HuH-7.5 (cell line): ENCODE results near the gene E2F3.
A peak's percentile ranks its signal among the peaks of the same experiment; 100 is the strongest.

Source experiments
- DNase-seq: peaks from one replicate; pipeline ENCODE4 v3.0.0; 2011; ENCODE audit warnings: low spot score

E2F3 gene

DNA sequence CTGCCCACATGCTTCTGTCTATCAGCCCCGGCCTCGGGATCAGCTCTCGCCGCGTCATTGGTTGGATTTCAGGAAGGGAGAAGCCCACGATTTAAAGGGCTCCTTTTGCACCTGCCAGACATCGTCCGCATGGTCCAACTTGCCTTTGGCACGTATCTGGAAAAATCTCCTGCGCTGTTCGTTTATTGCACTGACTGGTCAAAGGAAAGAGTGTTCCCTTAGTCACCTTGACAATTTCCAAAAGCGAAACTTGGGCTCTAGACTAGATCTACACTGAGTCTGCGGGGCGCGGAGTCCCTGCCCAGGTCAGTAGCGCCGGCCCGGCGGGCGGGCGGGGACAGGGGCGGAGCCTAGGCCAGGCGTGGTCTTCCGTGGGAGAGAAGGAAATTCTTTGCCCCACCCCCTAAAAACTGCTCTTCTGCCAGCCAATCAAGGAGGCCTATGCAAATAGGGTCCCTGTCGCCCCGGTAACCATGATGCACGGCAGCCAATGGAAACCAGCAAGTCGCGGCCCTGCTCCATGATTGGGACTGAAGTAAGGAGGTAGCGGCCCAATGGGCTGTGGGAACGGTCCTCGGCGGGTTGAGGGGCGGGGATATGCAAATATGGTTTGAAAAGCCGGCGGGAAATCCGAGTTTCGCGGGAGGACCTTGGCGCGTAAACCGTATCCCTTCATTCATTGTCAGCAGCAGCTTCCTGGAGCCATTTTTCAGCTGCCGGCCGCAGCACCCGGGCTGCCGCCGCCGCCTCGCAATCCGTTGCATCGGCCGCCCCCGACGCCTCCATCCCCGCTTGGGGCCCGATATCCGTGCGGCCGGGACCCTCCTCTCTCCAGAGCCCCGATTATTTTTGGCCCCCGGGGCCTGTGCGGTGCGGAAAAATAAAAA, at the start of gene E2F3:
Gene E2F3, plus strand, starts transcription at position 675 of the 887 bp plus-strand sequence. CDS start 354 bp downstream, outside the sequence.
- DNase-seq: peak; percentile 96

DNA sequence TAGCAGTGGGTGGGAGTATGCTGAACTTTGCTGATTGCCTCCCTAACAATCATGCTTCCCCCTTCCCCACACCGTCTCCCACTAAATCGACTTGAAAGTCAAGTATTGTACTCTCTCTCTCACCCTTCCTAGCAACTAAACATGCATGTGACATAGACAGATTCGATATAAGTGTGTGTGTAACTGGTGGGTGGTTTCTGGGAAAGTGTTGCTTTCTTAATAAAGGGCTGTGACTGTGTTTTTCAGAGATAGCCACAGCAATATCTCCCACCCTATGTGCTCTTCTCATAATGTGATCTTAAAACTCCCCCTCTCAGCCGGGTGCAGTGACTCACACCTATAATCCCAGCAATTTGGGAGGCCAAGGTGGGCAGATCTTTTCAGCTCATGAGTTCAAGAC, 49.3 kb upstream of the E2F3 start:
- no peak for DNase-seq

DNA sequence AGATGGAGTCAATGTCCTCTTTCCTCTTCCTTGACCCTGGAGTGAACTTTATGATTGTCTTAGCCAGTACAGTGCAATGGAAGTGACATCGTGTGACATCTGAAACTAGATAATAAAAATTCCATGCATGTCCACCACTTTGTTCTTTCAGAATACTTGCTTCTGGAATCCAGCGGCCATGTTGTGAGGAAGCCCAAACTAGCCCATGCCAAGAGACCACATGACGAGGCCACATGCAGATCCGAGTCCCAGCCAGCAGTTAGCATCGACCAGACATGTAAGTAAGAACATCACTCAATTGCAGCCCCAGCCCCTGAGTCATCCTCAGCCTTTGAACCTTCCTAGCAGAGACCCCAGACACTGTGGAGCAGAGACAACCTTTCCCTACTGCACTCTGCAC, 48.5 kb upstream of the E2F3 start:
- DNase-seq: no peak

DNA sequence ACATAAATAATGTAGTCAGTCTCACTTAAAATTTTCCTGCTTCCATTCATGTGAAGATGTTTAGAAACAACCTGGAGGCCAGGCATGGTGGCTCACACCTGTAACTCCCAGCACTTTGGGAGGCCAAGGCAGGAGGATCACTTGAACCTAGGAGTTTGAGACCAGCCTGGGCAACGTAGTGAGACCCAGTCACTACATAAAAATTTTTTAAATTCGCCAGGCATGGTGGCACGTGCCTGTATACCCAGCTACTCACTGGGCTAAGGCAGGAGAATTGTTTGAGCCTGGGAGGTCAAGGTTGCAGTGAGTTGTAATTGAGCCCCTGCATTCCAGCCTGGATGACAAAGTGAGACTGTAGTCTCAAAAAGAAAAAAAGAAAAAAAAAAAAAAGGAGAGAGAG, 47.3 kb upstream of the E2F3 start:
- no peak for DNase-seq

DNA sequence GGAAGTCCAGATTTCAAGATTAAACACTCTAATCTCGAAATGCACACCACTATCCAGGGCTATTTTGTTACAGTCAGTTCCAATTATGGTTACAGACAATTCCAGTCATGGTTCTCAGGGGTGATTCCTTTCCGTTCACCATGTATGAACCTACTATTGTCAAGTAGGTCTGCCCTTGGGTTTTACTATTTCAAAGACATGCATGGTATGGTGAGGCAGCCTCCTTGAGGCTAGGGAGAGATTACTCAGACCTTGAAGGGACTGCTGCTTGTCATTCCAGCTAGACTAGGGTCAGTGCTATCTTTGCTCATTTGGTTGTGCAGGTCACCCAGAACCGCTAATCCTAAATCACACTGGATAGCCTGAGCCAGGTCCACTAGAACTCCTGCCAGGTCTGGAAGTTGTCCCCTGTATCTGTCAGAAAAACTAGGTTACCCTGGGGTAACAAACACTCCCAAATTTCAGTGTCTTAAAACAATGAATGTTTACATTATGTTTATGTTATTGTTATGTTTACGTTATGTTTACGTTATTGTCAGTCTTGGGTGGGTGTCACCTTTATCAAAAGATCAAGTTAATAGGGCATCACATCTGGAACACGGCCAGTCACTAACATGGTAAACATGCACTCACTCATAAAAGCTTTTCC, 41.1 kb upstream of the E2F3 start:
- DNase-seq: no peak

DNA sequence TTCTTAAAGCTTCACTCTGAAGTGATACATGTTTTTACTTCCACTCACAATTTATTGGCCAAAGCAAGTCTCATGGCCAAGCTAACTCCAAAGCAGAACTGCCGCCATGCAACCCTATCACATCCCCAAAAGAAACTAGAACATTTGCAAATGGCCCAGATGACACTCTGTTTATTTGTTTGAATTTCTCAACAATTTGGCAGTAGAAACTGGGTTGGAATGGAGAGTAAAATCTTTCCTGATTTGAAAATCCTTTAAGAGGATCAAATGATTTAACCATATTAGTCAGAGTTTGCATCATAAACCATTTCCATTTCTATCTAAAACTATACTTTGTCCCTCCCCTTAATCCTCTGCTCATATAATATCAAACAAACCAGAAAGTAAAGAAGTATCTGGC, 39.1 kb upstream of the E2F3 start:
- DNase-seq: no peak

DNA sequence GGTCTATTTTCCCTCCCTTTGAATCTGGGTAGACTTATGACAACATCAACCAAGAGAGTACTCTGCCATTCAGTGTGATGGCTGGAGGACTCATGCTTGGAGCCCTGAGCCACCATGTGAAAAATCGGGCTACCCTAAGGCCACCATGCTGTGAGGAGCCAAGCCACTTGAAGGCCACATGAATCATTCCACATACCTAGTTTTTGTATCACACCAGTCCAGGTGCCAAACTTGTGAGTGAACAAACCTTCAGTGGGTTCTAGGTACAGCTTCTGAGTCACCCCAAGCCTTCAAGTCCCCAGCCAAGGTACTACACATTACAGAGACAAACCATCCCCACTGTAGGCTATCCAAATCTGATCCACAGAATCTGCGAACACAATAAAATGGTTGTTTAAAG, 37.4 kb upstream of the E2F3 start:
- no peak for DNase-seq

DNA sequence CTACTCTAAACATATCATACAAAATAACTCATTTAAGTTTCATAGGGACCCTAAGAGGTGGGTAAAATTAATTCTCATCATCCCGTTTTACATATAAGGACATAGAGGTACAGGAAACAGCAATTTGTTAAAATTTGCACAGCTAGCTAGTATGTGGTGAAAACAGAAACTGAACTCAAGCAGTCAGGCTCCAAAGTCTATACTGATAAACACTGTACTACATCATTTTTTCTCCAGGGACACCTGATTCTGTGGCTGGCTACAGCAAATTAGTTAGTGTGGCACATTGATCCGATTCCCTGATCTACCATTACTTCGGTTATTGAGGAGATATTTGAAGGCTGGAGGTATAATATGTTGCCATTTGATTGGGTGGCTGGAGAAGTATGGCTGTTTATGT, 36.2 kb upstream of the E2F3 start:
- no peak for DNase-seq

DNA sequence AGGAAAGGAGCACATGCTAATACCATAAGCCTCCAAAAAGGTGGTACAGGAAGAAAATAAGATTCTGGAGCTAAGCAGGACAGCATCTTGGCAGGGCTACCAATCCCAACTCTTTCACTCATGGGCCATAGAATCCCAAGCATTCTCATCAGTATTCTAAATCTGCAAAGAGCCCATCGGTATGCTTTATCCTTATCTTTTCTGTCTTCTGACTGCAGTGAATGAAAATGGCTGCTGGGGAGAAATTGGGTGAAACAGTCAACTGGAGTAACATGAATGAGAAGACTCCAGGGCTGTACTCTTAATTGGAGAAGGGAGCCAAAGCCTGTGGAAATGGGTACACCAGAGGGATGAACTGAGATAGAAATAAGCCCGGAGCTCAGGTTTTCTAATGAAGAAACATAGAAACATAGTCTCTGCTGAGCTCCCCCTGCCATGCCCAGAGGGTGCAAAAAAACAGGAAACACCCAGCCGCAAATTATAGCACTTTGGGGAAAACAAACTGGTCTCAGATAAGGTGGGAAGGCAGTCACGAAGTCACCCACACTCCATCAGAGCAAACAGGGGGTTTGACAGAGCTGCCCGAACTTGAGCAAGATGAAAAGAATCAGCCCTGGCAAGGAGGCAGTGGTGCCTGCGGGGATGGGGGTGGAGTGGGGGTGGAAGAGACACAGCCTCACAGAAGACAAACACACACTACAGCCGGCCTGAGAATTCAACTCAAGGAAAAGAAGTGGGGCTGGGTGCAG, 35.4 kb upstream of the E2F3 start:
- no peak for DNase-seq

DNA sequence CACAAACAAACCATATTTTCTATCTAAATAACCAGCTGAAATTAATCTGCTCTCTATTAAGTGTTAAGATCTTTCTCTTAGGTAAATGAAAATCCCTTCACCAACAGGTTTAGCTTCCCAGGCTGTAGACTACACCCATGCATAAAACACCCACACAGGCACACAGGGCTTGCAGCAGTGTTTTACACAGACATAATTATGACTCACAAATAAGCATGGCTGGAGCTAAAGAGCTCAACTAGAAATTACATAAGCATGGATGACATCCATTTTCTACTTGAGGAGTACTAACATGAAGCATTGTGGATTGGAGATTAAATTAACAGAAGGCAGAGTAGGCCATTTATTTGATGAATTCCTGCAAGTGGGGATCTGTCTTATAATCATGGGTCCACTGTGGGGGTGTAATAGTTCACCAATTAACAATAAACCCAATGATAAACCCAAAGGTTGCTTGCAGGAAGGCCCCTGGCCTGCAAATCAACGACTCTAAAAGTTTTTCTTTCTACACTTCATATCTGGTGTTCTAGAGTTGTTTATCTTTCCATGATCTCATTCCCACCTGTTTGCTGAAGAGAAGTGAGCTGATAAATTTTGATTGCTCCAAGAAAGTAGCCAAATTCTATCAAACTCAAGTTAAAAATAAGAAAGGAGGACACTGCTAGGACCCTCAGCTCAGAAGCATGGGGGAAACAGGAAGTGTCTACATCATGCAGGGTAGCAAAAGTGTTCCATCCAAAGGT, 33.8 kb upstream of the E2F3 start:
- no peak for DNase-seq

DNA sequence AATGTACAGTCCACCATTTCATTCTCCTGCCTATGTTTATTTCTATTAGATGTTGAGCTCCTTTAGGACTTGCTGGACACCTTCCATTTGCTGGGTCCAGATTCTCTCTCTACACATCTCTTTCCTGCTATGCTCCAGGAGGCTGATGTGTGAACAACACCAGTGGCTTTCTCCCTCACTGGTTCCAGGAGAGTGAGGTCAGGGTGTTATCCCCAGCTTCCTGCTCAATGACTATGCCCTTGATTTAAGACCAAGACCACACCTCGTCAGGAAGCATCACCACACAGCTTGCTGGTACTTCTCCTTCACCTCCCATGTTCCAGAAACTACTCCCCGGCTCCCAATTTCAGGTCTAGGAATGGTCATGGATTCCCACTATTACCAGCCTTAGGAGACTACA, 31.3 kb upstream of the E2F3 start:
- no peak for DNase-seq

DNA sequence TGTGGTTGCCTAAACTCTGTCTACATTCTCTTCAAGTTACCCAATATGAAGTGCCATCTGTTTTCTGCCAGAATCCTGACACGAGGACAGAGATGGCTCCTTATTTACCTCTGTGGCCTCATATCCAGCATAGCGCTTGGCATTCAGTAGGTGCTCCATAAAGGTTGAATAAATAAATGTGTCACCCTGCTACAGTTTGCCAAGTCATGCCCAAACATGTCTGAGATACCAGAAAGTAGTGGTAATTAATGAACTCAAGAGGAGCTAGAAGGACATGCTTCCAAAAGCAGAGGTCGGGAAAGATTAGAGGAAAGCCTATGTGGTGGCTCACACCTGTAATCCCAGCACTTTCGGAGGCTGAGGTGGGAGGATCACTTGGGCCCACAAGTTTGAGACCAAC, 30.9 kb upstream of the E2F3 start:
- DNase-seq: no peak

DNA sequence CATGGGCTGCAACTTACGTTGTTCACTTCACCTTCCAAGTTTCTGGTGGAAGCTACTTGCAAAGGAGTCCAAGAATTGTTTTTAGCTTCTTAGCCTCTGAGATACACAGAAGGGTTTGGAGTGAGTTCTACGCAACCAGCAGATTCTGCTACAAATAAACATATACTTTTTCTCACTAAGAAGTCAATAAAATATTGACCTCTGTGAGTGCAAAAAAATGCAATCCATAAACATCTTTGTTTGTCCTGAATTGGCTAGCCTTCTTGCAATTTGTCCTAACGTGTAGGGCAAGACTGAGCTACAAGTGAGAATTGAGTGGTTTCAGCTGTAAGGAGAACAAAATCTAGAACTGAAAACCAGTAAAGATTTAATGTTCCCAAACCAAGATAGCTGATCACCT, 26.2 kb upstream of the E2F3 start:
- DNase-seq: no peak

DNA sequence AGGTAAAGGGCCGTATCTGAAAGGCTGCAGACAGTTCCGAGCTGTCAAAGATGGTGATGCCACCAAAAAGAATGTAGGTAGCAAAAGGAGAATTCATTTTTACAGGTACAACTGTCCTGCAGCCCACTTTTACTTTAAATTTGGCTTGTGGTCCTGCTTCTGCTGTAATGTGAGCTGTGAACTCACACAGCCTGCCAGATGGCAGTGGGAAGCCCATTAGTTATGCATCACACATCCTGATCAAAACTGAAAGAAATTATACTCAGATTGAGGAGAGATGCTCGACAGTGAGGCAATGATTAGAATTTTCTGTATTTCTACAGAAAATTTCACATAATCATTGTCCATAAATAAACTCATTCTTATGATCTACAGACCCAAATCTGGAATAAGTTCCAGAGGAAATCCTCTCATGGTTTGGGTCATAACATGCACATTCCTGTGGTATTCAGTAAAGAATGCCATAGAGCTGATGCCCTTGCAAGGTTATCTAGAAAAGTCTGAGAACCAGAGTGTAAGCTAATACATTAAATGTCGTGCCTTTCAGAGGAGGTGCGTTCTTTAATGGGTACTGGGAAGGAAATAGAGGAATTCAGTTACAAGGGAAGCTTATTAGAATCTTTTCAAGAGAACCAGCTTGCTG, 23.9 kb upstream of the E2F3 start:
- DNase-seq: no peak

DNA sequence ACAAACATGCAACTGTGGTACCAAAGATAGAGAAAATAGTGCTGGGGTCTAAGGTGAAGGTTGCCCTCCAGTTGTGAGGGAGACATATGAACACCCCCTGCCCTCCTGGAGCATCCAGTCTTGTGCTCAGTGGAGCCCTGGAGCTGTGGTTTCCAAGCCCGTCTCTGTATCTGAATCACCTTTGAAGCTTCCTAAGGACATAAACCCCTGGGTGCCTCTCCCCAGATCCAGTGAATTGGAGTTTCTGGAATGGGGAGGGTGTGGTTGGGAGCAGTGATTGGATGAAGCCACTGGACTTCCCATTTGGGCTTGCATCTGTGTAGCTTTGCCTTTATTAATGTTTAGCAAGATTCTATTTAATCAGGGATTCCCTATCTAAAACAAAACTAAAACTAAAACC, 22.4 kb upstream of the E2F3 start:
- no peak for DNase-seq

DNA sequence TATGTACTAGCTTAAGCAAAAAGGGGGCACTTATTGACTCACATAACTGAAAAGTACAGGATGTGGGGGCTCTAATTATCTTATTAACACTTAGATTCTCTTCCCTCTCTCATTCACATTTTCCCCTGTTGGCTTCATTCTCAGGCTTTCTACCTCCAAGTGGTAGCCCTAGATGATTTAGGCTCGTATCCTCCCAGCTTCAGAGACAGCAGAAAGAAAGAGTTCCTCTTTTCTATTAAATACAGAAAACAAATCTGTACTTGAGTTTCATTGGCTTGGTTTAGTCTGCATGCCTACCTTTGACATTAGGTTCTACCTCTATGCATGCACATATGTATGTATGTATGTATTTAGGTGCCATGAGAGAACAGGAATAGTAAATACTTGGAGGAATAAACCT, 15.5 kb upstream of the E2F3 start:
- no peak for DNase-seq

DNA sequence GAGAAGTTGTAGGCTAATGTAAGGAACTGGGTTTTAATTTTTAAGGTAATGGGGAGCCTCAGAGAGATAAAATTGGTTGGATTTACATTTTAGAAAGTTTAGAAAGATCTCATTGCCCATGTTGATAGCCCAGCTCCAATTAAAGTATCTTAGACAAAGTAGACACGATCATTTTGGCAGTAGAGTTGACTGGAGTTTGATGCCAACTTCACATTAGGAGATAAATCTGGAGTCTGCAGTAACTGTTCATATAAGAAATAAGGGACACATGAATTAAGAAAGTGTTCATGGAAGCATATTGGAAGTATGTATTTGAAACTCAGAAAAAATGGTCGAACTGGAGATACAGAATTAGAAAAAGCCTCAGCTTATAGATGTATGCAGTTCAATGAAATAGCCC, 12.6 kb upstream of the E2F3 start:
- no peak for DNase-seq

DNA sequence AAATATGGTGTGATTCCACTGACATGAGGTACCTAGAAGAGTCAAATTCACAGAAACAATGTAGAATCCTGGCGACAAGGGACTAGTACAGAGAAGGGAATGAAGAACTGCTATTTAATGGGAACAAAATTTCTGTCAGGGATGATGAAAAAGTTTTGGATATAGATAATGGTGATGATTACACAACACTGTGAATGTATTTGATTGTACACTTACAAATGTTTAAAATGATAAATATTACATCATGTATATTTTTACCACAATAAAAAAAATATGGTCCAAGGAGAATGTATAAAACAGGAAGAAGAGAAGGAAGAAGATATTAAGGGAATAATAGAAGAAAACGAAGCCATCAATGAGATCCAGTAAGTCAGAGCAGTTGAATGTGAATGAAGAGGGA, 8.4 kb upstream of the E2F3 start:
- no peak for DNase-seq

DNA sequence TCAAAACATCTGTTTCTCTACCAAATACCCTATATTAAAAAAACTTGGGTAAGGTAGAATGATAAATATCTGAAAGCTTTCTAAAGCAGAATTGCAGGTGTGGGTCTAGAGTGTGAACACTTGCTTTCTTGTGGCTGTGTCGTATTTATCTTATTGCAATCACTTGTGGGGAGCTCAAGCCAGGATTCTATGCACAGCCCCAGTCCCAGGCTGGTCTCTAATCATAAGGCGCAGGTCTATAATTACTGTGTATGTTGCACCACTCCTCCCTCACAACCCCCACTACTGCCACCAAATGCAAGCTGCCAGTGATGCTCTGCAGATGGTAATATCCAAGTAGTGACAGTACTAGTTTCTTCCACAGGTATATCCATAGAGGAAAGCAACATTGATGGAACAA, 2.2 kb upstream of the E2F3 start:
- DNase-seq: no peak

DNA sequence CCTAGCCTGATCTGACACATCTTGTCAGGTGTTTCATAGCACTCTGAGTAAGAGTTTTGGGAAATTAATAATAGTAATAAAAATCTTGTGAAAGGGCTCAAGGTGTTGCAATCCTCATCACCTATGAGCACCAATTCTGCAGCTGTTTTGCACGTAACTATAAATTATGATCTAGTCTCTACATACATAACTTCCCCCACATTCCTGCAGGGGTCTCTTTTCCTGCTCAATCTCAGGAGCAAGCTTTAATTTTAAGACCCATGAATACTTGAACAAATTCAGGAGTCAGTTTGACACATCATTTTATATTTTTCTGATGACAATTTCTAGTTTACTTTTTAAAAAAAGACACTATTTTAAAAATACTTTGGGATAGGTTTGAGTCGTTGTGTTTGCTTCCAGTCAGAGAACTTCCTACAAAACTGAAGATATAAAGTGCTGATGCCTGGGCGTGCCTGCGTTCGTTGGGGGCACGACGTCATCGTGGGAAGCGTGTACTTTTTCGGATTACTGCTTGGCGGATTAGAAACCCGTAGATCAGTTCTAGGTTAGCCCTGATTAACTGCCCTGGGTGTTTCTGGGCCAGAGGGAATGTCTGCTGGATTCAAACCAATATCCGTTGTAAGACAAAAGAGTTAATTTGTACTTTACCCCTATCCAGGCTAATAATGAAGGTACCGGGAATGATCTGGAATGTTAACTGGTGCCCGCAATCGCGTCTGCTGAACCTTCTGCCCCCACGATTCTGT, 1.0 kb upstream of the E2F3 start:
- DNase-seq: peak; percentile 32

DNA sequence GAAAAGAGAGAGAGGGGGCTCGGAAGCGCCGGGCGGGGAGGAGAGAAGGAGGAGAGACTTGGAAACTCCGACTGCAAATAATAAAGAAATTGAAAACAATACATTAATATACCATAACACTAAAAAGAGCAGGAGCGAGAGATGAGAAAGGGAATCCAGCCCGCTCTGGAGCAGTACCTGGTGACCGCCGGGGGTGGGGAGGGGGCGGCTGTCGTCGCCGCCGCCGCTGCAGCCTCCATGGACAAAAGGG, 338 bp downstream of the E2F3 start:
- no peak for DNase-seq
